H9 (cell line): ENCODE results near the gene POU1F1. TPM values are rescaled to one million over a fixed set of nuclear protein-coding genes. Genes with fewer than 3 reads are reported as not detected.

Experiments
- DNase-seq: peaks from one replicate; pipeline ENCODE4 v3.0.0-alpha.2; 2017
- H2AFZ ChIP-seq: one replicate; pipeline ENCODE4 v1.6.1; 2013; ENCODE audit warnings: mild to moderate bottlenecking, low read length, control low read depth, moderate library complexity
- H2AK5ac ChIP-seq: 2 replicates; pipeline ENCODE4 v1.6.1; 2013; ENCODE audit warnings: low read length, control low read depth, mixed read lengths; ENCODE audit not compliant: insufficient read length
- H2BK120ac ChIP-seq: one replicate; pipeline ENCODE4 v1.6.1; 2013; ENCODE audit warnings: low read depth, mild to moderate bottlenecking, low read length, control low read depth, inconsistent platforms; ENCODE audit not compliant: poor library complexity, severe bottlenecking
- H2BK12ac ChIP-seq: 2 replicates; pipeline ENCODE4 v1.6.1; 2013; ENCODE audit warnings: low read length, control low read depth, mixed read lengths, low read depth; ENCODE audit not compliant: insufficient read length
- H2BK15ac ChIP-seq: 2 replicates; pipeline ENCODE4 v1.6.1; 2013; ENCODE audit warnings: low read depth, low read length, control low read depth
- H2BK20ac ChIP-seq: one replicate; pipeline ENCODE4 v1.6.1; 2013; ENCODE audit warnings: low read depth, mild to moderate bottlenecking, low read length, control low read depth, inconsistent platforms; ENCODE audit not compliant: poor library complexity, severe bottlenecking
- H2BK5ac ChIP-seq: 2 replicates; pipeline ENCODE4 v1.6.1; 2013; ENCODE audit warnings: low read length, control low read depth, mixed read lengths; ENCODE audit not compliant: insufficient read length
- H3K14ac ChIP-seq: 2 replicates; pipeline ENCODE4 v1.6.1; 2013; ENCODE audit warnings: low read length, control low read depth; ENCODE audit not compliant: insufficient read depth
- H3K18ac ChIP-seq: 2 replicates; pipeline ENCODE4 v1.6.1; 2013; ENCODE audit warnings: low read depth, mild to moderate bottlenecking, mixed read lengths, low read length, control low read depth; ENCODE audit not compliant: insufficient read length
- H3K23ac ChIP-seq: 2 replicates; pipeline ENCODE4 v1.6.1; 2013; ENCODE audit warnings: low read length, control low read depth, mixed read lengths, low read depth; ENCODE audit not compliant: insufficient read length
- H3K23me2 ChIP-seq: 2 replicates; pipeline ENCODE4 v1.6.1; 2013; ENCODE audit warnings: low read depth, mild to moderate bottlenecking, mixed read lengths, low read length, control low read depth; ENCODE audit not compliant: insufficient read length, poor library complexity, severe bottlenecking
- H3K27ac ChIP-seq: 2 replicates; pipeline ENCODE4 v1.5.1; 2013; ENCODE audit warnings: low read length, control low read depth, mixed read lengths, low read depth; ENCODE audit not compliant: insufficient read length
- H3K27me3 ChIP-seq: 2 replicates; pipeline ENCODE4 v1.6.1; 2013; ENCODE audit warnings: low read length, control low read depth, inconsistent platforms; ENCODE audit not compliant: insufficient read depth
- H3K4ac ChIP-seq: 2 replicates; pipeline ENCODE4 v1.6.1; 2013; ENCODE audit warnings: low read depth, mild to moderate bottlenecking, control low read depth, inconsistent platforms, low read length, moderate library complexity
- H3K4me1 ChIP-seq: 2 replicates; pipeline ENCODE4 v1.6.1; 2013; ENCODE audit warnings: low read length, control low read depth, inconsistent platforms; ENCODE audit not compliant: insufficient read depth
- H3K4me2 ChIP-seq: 2 replicates; pipeline ENCODE4 v1.6.1; 2013; ENCODE audit warnings: low read length, control low read depth, mixed read lengths; ENCODE audit not compliant: insufficient read length, insufficient read depth
- H3K56ac ChIP-seq: 2 replicates; pipeline ENCODE4 v1.6.1; 2013; ENCODE audit warnings: low read depth, mild to moderate bottlenecking, mixed read lengths, low read length, control low read depth; ENCODE audit not compliant: insufficient read length
- H3K79me1 ChIP-seq: 2 replicates; pipeline ENCODE4 v1.6.1; 2013; ENCODE audit warnings: low read depth, mild to moderate bottlenecking, moderate library complexity, low read length, control low read depth, inconsistent platforms; ENCODE audit not compliant: insufficient read depth, poor library complexity, severe bottlenecking
- H3K79me2 ChIP-seq: 2 replicates; pipeline ENCODE4 v1.6.1; 2013; ENCODE audit warnings: low read length, control low read depth, inconsistent platforms; ENCODE audit not compliant: insufficient read depth
- H3K9ac ChIP-seq: 2 replicates; pipeline ENCODE4 v1.6.1; 2013; ENCODE audit warnings: low read length, control low read depth, mixed read lengths; ENCODE audit not compliant: insufficient read length; ENCODE audit errors: extremely low read depth
- H3K9me3 ChIP-seq: one replicate; pipeline ENCODE4 v1.6.1; 2013; ENCODE audit warnings: low read depth, low read length, inconsistent platforms; ENCODE audit not compliant: control insufficient read depth
- H3T11ph ChIP-seq: one replicate; pipeline ENCODE4 v1.6.1; 2013; ENCODE audit warnings: mild to moderate bottlenecking, low read length, control low read depth, inconsistent platforms
- H4K20me1 ChIP-seq: one replicate; pipeline ENCODE4 v1.6.1; 2013; ENCODE audit not compliant: control insufficient read depth, insufficient read length, insufficient read depth
- H4K5ac ChIP-seq: 2 replicates; pipeline ENCODE4 v1.6.1; 2013; ENCODE audit warnings: low read depth, mild to moderate bottlenecking, mixed read lengths, low read length, control low read depth; ENCODE audit not compliant: insufficient read length
- H4K8ac ChIP-seq: replicated peaks from 2 replicates; pipeline ENCODE4 v1.6.1; 2013; ENCODE audit warnings: low read length, control low read depth, mixed read lengths, low read depth; ENCODE audit not compliant: insufficient read length
- H4K91ac ChIP-seq: 2 replicates; pipeline ENCODE4 v1.6.1; 2013; ENCODE audit warnings: low read depth, mild to moderate bottlenecking, moderate library complexity, mixed read lengths, low read length, control low read depth; ENCODE audit not compliant: insufficient read length
- H3K27ac Mint-ChIP-seq, 3 experiments: 2 replicates in 2 of 3; 3 replicates in 1 of 3; pipeline ENCODE4 v1.8.0; 2020 to 2021; ENCODE audit warnings: mixed read lengths in 3 of 3, mild to moderate bottlenecking in 1 of 3, moderate library complexity in 1 of 3
- H3K27me3 Mint-ChIP-seq: 2 replicates; pipeline ENCODE4 v1.8.0; 2021; ENCODE audit warnings: low read depth, mild to moderate bottlenecking, moderate library complexity, mixed read lengths
- H3K36me3 Mint-ChIP-seq, 3 experiments: 2 replicates in 2 of 3; 3 replicates in 1 of 3; pipeline ENCODE4 v1.8.0; 2020 to 2021; ENCODE audit warnings: low read depth in 3 of 3, mixed read lengths in 3 of 3; ENCODE audit not compliant: insufficient read depth in 1 of 3
- H3K4me1 Mint-ChIP-seq, 2 experiments: 2 replicates each; pipeline ENCODE4 v1.8.0; 2020; ENCODE audit warnings: mixed read lengths in 2 of 2
- H3K4me3 Mint-ChIP-seq, 2 experiments: 2 replicates in 1 of 2; 3 replicates in 1 of 2; pipeline ENCODE4 v1.8.0; 2020 to 2021; ENCODE audit warnings: mild to moderate bottlenecking in 2 of 2, mixed read lengths in 2 of 2, moderate library complexity in 1 of 2
- H3K9me3 Mint-ChIP-seq, 2 experiments: 2 replicates in 1 of 2; 3 replicates in 1 of 2; pipeline ENCODE4 v1.8.0; 2020; ENCODE audit warnings: mild to moderate bottlenecking in 2 of 2, mixed read lengths in 2 of 2, moderate library complexity in 1 of 2
- CTCF ChIP-seq: fragments of 200-600 bp; sonication (generic); conservative IDR thresholded peaks from 3 replicates; pipeline ENCODE4 v1.8.0; 2021; ENCODE audit warnings: antibody characterized with exemption, mild to moderate bottlenecking
- WGBS: extraction: QIAGEN DNeasy Blood & Tissue Kit; methylation state at CpG from one replicate; pipeline ENCODE4 v1.1.7; 2013; ENCODE audit warnings: missing lambda C conversion rate, low lambda C conversion rate, mixed read lengths; ENCODE audit not compliant: insufficient read length; ENCODE audit errors: extremely low coverage; 5-methylcytosine and 5-hydroxymethylcytosine counted together
- total RNA-seq: library from RNA; stranded (reverse); gene quantifications from 2 replicates; pipeline ENCODE4 v1.2.1, GENCODE V29; 2021

The POU1F1 gene
- total RNA-seq, 1 experiment from 2014 or later, result not detected

GRCh38 chr3:87229113-87229512 lies 47.3 kb downstream of the POU1F1 start:
- Histone ChIP-seq H2BK120ac (no peak overlapping the region), H3K27me3 (no peaks in the 10 kb centered on the region), H3K4me2 (no peak overlapping the region), H3K18ac (no peak overlapping the region), H2AK5ac (no peak overlapping the region), H3K23me2 (no peaks in the 10 kb centered on the region), H3T11ph (no peak overlapping the region), H3K4ac (no peak overlapping the region), H4K8ac (no peak overlapping the region), H4K91ac (no peak overlapping the region), H2BK5ac (no peak overlapping the region), H3K9ac (no peak overlapping the region), H3K79me1 (no peaks in the 10 kb centered on the region), H2AFZ (no peak overlapping the region), H3K4me1 (no peaks in the 10 kb centered on the region), H2BK12ac (no peak overlapping the region), H3K14ac (no peak overlapping the region), H4K20me1 (no peaks in the 10 kb centered on the region), H4K5ac (no peak overlapping the region), H3K9me3 (no peaks in the 10 kb centered on the region), H3K27ac (no peak overlapping the region), H3K79me2 (peaks cover 16% of the 10 kb centered on the region), H3K56ac (no peak overlapping the region), H2BK20ac (no peak overlapping the region), H3K23ac (no peak overlapping the region), H2BK15ac (no peak overlapping the region)
- Mint-ChIP-seq H3K27me3 (peaks cover 4% of the 10 kb centered on the region), H3K4me1 (peaks cover 36 to 41% of the 10 kb centered on the region in 2 experiments), H3K27ac (no peak overlapping the region), H3K9me3 (no peaks in the 10 kb centered on the region; a peak in 1 of 5 replicates), H3K4me3 (peak overlapping the region; percentile 97 to 98; a peak in 4 of 5 replicates), H3K36me3 (peaks cover 0 to 3% (median 0%) of the 10 kb centered on the region in 3 experiments; a peak in 4 of 7 replicates)
- TF ChIP-seq CTCF, result no peak
- no peak for DNase-seq
- whole genome bisulfite sequencing, result no CpG with 5 or more reads among the region's 1 CpG
